Measurements from ENCODE around the gene XPO6. TPM values are rescaled to one million over a fixed set of nuclear protein-coding genes. Genes with fewer than 3 reads are reported as not detected.

XPO6 gene
- total RNA-seq, 1 experiment from 2014 or later: 112 TPM

DNA sequence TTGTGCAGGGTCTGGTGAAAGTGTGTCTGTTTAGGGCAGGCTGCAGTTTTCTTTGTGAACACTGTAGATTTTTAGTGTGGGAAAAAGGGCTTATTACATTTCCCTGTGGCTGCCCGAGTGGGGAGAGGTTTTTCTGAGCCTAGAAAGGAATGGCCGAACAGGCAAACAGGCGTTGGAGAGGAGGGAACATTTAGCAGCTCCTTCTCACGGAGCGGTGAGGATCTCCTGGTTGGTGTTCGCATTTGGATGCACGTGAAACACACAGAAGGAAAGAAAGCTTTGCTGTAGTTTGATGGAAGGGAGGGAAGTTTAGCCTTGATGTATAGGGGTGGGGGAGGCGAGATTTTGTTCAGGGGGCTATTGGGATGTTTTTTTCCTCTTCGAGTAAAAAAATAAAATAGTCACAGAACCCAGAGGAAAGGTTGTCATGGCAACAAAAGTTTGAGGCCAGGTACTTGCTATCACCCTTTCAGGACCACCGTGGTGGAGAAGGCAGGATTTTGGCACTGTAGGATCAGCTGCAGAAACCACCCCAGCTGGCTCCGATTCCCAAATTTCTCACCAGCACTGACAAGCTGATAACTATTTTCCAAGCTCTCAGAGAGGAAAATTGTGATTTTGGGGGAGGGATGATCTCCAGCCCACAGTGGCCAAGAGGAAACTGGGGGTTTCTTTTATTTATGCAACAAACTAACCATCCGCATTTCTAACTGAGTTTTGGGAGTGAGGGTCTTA lies 151.8 kb downstream of the XPO6 start:
- no peak overlapping the region for H3K27ac Mint-ChIP-seq (ENCODE audit: unreplicated experiment)
- ChIA-PET CTCF (no interaction called here), POLR2A (no interaction called here)
- Histone ChIP-seq H3K9me3 (no peaks in the 10 kb centered on the region), H3K36me3 (ENCODE audit: control insufficient read depth, insufficient read depth, low read length) (no peaks in the 10 kb centered on the region), H3K4me1 (no peaks in the 10 kb centered on the region), H3K27me3 (replicated peaks; ENCODE audit: control insufficient read depth, insufficient read depth, low read length) (no peaks in the 10 kb centered on the region), H3K4me3 (ENCODE audit: low read depth, low read length) (no peak overlapping the region)
- no peaks in the 10 kb centered on the region for H3K4me1 Mint-ChIP-seq (ENCODE audit: low read depth, unreplicated experiment)
- no peak for DNase-seq
- no TSS peak for BruUV-seq (replicated peaks)
- H3K9me3 Mint-ChIP-seq (ENCODE audit: unreplicated experiment): no peaks in the 10 kb centered on the region
- H3K36me3 Mint-ChIP-seq (ENCODE audit: insufficient read depth, unreplicated experiment): no peaks in the 10 kb centered on the region
- TF ChIP-seq, protein P1, sequence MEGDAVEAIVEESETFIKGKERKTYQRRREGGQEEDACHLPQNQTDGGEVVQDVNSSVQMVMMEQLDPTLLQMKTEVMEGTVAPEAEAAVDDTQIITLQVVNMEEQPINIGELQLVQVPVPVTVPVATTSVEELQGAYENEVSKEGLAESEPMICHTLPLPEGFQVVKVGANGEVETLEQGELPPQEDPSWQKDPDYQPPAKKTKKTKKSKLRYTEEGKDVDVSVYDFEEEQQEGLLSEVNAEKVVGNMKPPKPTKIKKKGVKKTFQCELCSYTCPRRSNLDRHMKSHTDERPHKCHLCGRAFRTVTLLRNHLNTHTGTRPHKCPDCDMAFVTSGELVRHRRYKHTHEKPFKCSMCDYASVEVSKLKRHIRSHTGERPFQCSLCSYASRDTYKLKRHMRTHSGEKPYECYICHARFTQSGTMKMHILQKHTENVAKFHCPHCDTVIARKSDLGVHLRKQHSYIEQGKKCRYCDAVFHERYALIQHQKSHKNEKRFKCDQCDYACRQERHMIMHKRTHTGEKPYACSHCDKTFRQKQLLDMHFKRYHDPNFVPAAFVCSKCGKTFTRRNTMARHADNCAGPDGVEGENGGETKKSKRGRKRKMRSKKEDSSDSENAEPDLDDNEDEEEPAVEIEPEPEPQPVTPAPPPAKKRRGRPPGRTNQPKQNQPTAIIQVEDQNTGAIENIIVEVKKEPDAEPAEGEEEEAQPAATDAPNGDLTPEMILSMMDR (IDR thresholded peaks at IDR 0.05; ENCODE audit: insufficient read depth in 1 of 2, low read depth in 1 of 2, low read length in 1 of 2, severe bottlenecking in 1 of 2, unreplicated experiment in 1 of 2): no peak
- peaks cover 32% of the 10 kb centered on the region for H3K27me3 Mint-ChIP-seq (ENCODE audit: insufficient read depth, unreplicated experiment)
- no peak overlapping the region for H3K4me3 Mint-ChIP-seq (ENCODE audit: unreplicated experiment)
- intact Hi-C loops (cut with micrococcal nuclease; ENCODE audit: unreplicated experiment): no loop called here

DNA sequence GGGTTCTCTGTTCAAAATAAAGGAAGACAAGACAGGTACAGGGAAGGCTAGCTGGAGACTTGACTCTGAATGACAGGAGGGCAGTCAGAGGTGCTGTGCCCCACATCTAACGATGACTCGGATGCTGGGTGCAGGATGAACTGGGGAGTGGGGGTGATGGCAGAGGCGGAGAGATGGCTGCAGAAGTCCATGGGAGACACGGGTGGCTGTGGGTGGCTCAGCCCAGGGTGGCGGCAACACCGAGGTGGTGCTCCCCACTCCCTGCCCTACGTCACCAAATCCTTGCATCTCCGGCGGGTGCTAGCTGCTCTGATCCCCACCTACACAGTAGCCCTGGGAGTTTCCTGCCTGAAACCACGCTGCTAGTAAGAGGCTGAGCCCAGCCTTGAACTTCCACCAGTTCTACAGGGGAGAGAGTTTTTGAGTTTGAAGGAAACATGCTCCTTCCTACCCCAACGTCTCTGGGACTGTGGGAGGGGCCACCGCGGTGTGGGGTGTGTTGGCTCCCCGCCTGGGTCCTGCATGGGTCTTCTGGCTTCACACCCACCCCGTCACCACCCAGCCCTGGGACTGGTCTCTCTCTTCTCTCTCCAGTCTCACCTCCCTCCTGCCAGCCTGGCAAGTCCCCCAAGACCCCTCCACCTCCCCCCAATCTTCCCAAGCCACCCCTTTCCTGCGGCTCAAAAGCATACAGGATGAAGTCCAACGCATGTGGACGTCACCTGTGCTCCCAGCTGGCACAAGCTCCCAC lies 152.8 kb downstream of the XPO6 start:
- CTCF ChIA-PET: no interaction called here
- H3K36me3 Mint-ChIP-seq (ENCODE audit: insufficient read depth, unreplicated experiment): no peaks in the 10 kb centered on the region
- H3K27me3 Mint-ChIP-seq (ENCODE audit: insufficient read depth, unreplicated experiment): peaks cover 27% of the 10 kb centered on the region
- no peaks in the 10 kb centered on the region for H3K27me3 ChIP-seq (replicated peaks; ENCODE audit: control insufficient read depth, insufficient read depth, low read length)
- no peaks in the 10 kb centered on the region for H3K4me1 ChIP-seq
- no peak overlapping the region for H3K4me3 Mint-ChIP-seq (ENCODE audit: unreplicated experiment)
- no peak for DNase-seq
- POLR2A ChIA-PET: no interaction called here
- H3K36me3 ChIP-seq (ENCODE audit: control insufficient read depth, insufficient read depth, low read length): no peaks in the 10 kb centered on the region
- H3K27ac Mint-ChIP-seq (ENCODE audit: unreplicated experiment): no peak overlapping the region
- TF ChIP-seq, protein P1 (IDR thresholded peaks at IDR 0.05; ENCODE audit: insufficient read depth in 1 of 2, low read depth in 1 of 2, low read length in 1 of 2, severe bottlenecking in 1 of 2, unreplicated experiment in 1 of 2): no peak
- H3K4me1 Mint-ChIP-seq (ENCODE audit: low read depth, unreplicated experiment): no peaks in the 10 kb centered on the region
- no peaks in the 10 kb centered on the region for H3K9me3 ChIP-seq
- H3K4me3 ChIP-seq (ENCODE audit: low read depth, low read length): no peak overlapping the region
- H3K9me3 Mint-ChIP-seq (ENCODE audit: unreplicated experiment): no peaks in the 10 kb centered on the region
- intact Hi-C loops (cut with micrococcal nuclease; ENCODE audit: unreplicated experiment): no loop called here
- BruUV-seq (replicated peaks): no TSS peak

DNA sequence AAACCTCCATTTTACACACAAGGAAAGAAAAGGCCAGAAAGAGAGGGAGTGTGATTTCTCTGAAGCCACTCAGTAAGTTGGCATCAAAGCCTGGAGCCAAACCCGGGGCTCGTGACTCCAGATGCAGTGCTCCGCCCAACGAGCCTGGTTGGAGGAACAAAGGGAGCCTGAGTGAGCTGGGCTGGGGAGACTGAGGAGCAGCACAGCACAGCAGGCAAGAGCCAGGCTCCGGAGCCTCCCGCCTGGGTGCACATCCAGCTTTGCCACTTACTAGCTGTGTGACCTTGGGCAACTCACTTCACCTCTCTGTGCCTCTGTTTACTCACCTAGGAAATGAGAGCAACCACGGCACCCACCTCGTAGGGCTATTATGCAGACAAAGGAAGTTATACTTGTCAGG lies 153.8 kb downstream of the XPO6 start:
- Mint-ChIP-seq H3K27ac (ENCODE audit: unreplicated experiment) (no peak overlapping the region), H3K27me3 (ENCODE audit: insufficient read depth, unreplicated experiment) (peaks cover 32% of the 10 kb centered on the region), H3K4me3 (ENCODE audit: unreplicated experiment) (no peak overlapping the region), H3K36me3 (ENCODE audit: insufficient read depth, unreplicated experiment) (no peaks in the 10 kb centered on the region), H3K4me1 (ENCODE audit: low read depth, unreplicated experiment) (no peaks in the 10 kb centered on the region), H3K9me3 (ENCODE audit: unreplicated experiment) (no peaks in the 10 kb centered on the region)
- H3K27me3 ChIP-seq (replicated peaks; ENCODE audit: control insufficient read depth, insufficient read depth, low read length): no peaks in the 10 kb centered on the region
- POLR2A ChIA-PET: no interaction called here
- no TSS peak for BruUV-seq (replicated peaks)
- no peak for DNase-seq
- CTCF ChIA-PET: no interaction called here
- no peaks in the 10 kb centered on the region for H3K4me1 ChIP-seq
- intact Hi-C loops (cut with micrococcal nuclease; ENCODE audit: unreplicated experiment): no loop called here
- no peak overlapping the region for H3K4me3 ChIP-seq (ENCODE audit: low read depth, low read length)
- no peaks in the 10 kb centered on the region for H3K9me3 ChIP-seq
- TF ChIP-seq, protein P1 (IDR thresholded peaks at IDR 0.05; ENCODE audit: insufficient read depth in 1 of 2, low read depth in 1 of 2, low read length in 1 of 2, severe bottlenecking in 1 of 2, unreplicated experiment in 1 of 2): no peak
- no peaks in the 10 kb centered on the region for H3K36me3 ChIP-seq (ENCODE audit: control insufficient read depth, insufficient read depth, low read length)

Measured in Caco-2 (cell line).